ENCODE measurements around the gene TBC1D3K. TPM values are rescaled to one million over a fixed set of nuclear protein-coding genes. Genes with fewer than 3 reads are reported as not detected.

Gene TBC1D3K
- total RNA-seq, result not detected

DNA sequence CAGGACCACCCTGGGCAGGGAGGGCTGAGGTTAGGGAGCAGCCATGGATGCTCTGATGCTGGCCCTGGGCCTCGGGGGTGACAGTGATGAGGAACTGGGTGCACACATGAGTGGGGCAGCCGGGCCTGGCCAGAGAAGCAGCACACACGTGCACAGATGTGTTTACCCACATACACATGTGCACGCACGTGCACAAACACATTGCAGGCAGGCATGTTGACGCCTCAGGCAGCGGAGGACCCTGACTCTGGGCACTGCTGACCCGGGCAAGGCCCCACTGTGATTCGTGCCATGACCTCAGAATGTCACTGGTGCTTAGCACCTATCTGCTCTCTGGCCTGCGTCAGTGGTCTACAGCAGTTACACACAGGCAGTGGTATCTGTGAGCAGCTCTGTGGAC is at the start of gene TBC1D3K:
Gene TBC1D3K (plus strand): TSS at position 301 of the 400 bp plus-strand sequence. CDS start 1,585 bp downstream, outside the sequence.

Other genes with a start within 250 kb of the TBC1D3K start
- gene HNF1B, start 179.4 kb upstream of the TBC1D3K start, total RNA-seq, result not detected
- 10.3 TPM for gene TBC1D3L, start 64.6 kb downstream of the TBC1D3K start, total RNA-seq
- gene TBC1D3D, start 79.6 kb downstream of the TBC1D3K start, total RNA-seq, result 5.3 TPM
- gene TBC1D3C, start 144.2 kb downstream of the TBC1D3K start, total RNA-seq, result not detected
- gene TBC1D3E, start 203.5 kb downstream of the TBC1D3K start, total RNA-seq, result not detected